ENCODE measurements around the gene ZNF524.

Gene ZNF524

DNA sequence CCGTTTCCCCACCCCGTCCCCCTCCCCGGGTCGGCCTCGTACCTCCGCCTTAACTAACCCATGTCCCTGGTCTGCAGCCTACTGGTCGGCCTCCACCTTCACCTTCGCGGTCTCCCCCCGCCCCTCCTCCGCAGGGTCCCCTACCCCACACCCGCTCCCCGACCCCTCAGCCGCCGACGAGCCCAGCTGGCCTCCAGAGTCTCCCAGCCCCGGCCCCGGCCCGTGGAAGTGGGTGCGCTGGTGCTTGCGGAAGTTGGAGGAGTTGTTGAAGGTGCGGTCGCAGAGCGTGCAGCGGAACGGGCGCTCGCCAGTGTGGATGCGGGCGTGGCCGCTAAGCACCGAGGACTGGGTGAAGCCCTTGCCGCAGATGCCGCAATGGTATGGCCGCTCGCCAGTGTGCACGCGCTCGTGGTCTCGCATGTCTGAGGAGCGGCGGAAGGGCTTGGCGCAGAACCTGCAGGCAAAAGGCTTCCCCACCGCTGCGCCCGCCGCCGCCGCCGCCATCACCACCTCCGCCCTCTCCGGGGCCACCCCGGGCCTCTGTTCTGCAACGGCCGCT, 21.7 kb downstream of the ZNF524 start:
- no peak for DNase-seq

DNA sequence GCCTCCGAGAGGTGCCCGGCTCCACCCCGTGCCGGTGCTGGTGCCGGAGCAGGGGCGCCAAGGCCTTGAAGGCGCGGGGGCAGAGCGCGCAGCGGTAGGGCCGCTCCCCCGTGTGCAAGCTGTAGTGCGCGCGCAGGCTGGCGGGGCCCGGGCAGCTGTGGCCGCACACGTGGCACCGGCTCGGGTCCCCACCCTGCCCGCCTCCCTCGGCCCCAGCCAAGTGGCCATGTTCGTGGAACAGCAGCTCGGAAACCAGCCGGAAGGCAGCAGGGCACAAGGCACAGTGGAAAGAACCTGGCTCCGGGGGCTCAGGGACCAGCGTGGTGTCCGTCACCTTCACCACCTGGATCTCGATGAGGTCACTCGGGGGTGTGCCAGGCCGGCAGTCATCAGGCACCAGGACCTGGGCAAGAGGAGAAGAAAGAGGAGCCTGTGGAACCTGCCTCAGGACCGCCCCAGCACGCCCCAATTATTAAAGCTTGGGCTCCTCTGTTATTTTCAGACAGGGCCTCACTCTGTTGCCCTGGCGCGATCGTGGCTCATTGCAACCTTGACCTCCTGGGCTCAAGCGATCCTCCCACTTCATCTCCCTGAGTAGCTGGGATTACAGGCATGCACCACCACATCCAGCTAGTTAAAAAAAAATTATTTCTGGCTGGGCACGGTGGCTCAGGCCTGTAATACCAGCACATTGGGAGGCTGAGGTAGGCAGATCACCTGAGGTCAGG, 22.3 kb downstream of the ZNF524 start:
- no peak for DNase-seq

DNA sequence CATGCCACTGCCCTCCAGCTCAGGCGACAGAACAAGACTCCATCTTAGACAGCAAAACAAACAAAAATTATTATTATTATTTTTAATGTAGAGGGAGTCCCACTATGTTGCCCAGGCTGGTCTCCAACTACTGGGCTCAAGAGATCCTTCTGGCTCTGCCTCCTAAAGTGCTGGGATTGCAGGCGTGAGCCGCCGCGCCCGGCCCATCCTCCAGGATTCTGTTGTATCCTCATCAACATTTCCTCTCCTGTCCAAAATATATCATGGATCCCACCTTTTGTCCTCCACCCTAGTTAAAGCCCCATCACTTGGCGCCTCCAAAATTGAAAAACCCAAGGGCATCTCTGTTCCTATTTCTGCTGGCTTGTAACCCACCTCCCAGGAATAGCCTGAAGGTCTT, 23.0 kb downstream of the ZNF524 start:
- DNase-seq: no peak

DNA sequence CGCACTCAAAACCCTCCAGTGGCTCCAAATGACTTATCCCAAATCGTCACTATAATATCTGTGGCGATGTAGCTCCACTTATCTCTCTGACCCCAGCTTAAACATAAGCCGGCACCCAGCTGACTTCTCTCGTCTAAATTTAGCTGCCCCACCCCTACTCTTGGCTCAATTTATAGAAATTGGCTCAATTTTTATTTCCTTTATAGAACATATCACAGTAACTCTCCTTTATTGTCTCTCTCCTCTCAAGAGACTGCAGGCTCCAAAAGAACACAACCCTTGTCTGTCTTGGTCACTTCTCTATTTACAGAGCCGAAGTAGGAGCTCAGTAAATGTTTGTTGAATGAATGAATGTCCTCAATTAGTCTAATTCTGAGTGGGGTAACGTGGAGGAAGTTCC, 23.5 kb downstream of the ZNF524 start:
- no peak for DNase-seq

DNA sequence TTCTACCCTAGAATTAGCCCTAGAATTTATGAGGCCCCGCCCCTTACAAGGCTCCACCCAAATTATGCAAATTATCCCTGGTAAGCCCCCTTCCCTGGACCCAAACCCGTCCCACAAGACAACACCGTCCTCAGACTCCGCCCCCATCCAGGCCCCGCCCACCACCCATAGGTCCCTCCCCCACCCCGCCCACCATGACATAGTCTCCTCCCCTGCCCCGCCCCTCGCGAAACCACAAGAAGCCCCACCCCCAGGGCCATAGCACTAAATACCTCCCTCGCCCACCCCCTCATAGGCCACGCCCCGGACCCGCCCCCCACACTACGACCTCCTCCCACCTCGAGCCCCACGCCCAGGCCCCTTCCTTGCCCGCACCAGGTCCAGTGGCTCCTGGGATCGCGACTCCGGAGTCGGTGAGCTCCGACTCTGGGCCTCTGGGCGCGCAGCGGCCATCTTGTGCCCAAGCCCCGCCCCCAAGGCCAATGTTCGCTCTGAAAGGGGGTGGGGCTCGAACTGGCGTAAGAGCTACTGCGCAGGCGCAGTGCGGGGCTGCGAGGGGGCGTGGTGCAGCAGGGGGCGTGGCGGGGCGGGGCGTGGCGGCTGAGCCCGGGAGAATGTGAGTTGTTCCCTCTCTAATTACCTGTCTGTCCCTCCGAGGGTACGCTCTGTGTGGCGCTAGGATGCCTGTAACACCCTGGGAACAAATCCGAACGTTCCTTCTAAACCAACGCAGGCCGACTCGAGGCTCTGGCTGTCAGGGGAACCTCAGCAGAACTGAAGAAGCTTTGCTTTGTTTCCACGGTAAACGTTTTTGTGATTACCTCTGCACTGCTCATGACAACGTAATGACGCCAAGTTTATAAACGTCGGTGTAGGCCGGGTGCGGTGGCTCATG, 24.3 kb downstream of the ZNF524 start, which contains the start of gene ZNF784:
ZNF784 (minus strand) TSS at position 458 of the 895 bp plus-strand sequence; CDS start at position 453, 5 bp downstream.
- peak in 1 of 2 experiments; percentile 43 for DNase-seq

DNA sequence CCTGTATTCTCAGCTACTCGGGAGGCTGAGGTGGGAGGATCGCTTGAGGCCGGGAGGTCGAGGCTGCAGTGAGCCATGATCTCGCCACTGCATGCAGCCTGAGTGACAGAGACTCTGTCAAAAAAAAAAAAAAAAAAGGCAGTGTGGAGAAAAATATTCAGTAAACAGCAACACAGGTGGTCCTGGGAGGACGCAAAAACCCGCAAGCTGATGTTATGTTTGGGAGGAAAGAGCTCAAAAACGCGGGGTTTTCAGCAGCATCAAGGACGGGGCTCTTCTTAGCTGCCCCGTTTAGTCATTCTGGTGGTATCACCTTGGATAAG, 24.9 kb downstream of the ZNF524 start:
- DNase-seq: no peak

DNA sequence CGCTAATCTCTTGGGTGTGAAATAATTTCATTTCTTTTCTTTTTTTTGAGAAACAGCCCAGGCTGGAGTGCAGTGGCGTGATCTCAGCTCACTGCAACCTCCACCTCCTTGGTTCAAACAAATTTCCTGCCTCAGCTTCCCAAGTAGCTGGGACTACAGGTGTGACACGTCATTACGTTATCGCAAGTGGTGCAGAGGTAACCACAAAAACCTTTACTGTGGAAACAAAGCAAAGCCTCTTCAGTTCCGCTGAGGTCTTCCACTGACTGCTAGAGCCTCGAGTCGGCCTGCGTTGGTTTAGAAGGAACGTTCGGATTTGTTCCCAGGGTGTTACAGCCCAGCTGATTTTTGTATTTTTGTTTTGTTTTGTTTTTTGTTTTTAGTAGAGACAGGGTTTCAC, 26.3 kb downstream of the ZNF524 start:
- DNase-seq: no peak

DNA sequence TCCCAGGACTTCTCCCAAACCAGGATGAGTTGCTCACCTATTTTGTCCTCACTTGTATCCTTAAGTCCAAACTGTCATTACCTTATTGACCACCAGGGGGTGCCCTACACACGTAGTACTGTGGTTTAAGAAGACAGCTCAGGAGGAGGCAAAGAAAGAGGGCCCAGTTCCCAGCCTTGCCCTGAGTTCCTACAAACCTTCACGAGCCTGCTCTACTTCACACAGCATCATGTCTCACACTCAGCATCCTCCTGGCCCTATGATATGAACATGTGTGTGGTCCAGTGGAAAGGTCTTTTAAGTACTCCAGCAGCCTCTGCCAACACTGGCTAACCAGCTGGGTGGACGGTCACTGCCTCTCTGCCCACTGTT, 32.4 kb downstream of the ZNF524 start:
- peak in 1 of 2 experiments; percentile 75 for DNase-seq

DNA sequence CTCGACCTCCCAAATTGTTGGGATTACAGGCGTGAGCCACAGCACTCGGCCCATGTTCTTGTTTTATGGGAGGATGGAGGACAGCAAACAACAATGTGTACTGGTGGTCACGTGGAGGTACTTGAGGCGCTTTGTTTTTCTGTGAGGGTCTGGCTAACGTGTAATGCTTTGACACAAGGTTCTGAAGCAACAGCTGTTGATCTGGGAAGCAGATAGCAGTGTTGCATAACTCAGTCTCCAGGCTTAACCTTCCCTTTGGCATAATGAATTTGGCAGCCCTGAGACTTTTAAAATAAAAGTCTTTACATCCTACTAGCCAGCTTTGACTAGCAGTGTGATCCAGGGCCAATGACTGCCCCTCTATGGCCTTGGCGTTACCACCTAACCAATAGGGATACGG, 33.8 kb downstream of the ZNF524 start:
- no peak for DNase-seq

DNA sequence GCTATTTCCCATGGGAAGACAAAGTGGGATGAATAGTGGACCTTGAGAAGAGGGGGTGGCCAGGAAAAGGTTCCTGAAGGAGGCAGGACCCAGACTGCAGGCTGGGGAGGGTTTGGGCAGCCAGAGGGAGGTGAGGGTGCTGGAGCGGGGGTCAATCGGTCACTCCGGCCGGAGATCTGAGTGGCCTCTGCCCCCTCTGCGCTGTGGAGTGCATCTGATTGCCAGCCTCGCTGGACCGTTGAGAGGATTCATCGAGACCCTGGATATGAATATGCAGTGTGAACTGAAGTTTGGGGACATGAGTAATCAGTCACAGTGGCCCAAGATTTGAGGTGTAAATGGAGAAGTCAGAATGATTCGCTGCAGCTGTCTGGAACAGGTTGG, 35.2 kb downstream of the ZNF524 start:
- DNase-seq: no peak

DNA sequence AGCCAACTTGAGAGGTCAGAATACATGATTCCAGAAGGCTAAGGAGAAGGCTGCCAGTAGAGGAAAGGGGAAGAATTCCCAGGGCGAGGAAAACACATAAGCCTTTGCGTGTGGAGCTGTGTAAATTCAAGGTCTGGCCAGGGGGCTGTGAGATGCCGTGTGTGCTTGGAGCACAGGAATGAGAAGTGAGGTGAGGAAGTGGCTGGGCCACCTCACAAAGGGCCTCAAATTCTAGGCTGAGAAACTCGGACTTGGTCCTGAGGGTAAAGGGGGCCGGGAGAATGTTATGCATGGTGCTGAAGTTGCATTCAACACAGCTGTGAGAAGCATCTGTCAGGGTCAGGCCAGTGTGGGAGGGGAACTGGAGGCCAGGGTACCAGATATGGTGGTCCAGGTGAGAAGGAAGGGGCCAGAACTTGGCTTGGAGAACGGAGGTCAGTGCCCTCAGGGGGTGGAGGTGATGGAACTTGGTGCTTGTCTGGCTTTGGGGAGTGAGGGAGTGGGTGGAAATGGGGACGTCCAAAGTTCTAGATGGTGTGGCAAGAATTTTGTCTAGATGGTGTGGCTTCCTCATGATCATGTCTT, 35.9 kb downstream of the ZNF524 start:
- DNase-seq: no peak

DNA sequence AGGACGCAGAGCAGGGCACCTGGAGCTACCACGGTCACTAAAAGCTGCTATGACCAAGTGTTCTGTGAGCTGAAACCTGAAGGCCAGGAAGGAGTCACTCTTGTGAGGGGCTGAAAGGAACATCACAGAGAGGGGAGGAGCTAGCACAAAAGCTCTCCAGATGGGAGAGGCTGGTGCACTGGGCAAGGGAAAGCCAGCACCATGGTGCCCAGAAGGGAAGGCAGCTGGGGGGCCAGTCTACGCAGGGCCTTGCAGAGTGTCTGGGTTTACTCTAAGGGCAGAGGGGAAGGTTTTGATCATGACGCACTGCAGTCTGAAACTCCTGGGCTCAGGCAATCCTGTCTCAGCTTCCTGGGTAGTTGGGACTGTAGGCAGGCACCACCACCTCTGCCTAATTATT, 36.6 kb downstream of the ZNF524 start:
- no peak for DNase-seq

DNA sequence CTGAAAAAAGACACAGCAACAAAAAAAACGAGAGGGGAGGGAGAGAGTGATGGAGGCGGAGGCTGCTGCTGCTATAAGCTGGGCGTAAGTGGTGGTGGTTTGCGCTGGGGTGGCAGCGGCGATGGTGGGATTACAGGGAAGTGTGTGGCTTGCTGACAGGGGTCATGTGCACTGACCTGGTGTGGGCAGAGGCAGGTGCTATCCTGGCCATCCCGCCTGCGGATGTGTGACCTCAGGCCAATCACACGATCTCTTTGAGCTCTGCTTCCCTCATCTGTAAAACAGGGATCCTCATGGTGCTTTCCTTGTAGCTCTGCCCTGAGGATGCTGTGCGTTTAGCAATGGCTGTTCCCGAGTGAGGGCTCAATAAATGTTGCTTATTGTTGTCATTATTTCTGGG, 37.4 kb downstream of the ZNF524 start:
- no peak for DNase-seq

DNA sequence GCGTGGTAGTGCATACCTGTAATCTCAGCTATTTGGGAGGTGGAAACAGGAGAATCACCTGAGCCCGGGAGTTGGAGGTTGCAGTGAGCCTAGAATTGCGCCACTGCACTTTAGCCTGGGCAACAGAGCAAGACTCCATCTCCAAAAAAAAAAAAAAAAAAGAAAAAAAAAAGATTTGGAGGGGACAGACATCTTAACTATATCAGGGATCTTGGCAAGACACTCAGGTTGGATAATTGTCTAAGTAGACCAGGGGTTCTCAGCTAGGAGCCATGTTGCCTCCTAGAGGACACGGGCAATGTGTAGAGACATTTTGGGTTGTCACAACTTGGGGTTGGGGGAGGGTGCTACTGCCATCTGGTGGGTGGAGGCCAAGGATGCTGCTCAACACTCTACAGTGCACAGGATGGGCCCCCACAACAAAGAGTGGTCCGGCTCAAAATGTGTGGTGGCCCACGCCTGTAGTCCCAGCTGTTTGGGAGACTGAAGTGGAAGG, 38.8 kb downstream of the ZNF524 start:
- no peak for DNase-seq

DNA sequence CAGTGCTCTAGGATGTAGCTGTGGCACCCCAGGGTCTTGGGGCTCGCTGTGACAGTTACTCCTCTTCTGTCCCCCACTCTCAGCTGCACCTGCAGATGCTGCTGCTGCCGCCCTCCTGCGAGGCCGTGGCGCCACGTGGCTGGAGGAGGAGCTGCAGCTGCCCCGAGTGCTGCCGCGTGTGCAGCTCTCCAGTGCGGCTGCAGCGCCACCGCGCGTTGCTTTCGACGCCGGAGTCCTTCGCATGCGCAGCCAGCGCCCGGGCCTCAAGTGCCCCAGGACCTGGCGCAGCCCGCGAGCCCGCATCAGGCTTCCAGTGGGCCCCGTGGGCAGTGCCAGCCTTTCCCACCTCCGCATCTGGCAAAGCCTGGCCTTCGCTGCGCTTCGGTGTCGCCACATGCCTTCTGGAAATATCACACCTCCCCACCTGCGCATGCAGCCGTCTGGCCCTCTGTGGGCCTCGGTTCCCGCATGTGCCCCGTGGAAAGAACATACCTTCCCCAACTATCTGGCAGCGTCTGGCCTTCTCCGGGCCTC, 40.0 kb downstream of the ZNF524 start:
- DNase-seq: no peak

DNA sequence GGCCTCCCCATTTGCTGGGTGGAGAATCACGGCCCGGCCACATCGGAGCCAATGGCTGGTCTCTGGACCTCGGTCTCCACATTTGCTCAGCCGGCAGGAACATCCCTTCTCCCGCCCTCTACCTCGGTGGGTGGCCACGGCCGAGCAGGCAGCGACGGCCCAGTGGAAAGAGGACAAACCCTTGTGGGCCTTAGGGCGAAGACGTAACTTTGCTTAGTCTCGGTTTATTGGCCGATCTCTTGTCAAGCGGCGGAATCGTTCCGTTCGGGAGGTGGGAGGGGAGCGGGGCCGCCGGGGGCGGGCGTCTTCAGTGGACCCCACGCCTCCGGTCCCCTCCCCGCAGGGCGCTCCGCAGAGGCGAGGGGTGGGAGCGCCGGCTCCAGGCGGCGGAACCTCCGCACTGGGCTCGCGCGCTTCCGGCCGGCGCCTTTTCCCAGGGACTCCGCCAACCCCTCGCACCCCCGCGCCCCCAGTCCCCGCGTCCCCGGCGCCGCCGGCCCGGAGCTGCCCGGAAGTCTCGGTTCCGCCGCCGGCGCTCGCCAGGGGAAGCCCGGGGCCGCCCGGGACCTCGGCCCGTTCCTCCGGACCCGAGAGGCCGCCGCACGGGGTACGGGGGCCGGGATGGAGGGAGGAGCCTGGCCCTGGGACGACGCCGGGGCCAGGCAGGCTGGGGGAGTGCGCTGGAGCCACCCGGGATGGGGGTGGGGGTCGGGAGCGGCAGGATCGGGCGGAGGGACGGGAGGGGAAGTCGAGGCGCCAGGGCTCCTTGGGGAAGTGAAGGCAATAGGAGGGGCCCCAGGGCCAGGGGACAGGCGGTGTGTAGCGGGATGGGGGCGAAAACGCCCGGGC, 40.7 kb downstream of the ZNF524 start, which contains the start of gene ZNF580:
ZNF580 (plus strand) TSS at position 426 of the 849 bp plus-strand sequence. CDS start 1,507 bp downstream, outside the sequence.
- no peak for DNase-seq

DNA sequence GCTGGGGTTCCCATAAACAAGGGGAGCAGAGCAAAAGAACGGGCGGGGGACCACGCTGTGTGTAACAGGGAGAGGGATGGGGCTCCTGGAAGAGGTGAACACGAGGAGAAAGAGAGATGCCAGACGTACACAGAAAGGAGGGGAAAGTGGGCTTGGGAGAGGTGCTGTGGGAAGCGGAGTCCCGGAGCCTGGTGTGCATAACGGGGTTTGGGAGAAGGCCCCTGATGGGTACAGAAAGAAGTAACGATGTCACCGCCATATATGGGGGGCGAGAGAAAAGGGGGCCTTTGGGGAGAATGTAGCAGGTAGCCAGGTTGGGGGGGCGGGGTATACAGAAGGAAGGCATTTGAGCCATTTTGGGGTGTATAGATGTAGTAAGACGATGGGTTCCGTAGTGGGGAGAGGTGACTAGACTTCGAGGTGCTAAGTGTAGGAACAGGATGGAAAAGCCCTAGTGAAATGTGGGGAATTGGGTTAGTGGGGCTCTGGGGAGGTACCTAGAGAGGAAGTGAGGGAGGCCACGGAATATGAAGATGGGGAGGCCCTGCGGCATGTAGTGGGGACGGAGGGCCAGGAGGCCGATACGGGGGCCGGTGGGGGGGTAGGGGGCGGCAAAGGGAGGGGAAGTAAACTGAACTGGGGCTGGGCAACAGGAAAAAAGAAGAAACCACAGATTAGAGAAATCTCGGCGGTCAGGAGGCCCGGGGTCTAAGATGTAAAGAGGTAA, 41.5 kb downstream of the ZNF524 start:
- no peak for DNase-seq

DNA sequence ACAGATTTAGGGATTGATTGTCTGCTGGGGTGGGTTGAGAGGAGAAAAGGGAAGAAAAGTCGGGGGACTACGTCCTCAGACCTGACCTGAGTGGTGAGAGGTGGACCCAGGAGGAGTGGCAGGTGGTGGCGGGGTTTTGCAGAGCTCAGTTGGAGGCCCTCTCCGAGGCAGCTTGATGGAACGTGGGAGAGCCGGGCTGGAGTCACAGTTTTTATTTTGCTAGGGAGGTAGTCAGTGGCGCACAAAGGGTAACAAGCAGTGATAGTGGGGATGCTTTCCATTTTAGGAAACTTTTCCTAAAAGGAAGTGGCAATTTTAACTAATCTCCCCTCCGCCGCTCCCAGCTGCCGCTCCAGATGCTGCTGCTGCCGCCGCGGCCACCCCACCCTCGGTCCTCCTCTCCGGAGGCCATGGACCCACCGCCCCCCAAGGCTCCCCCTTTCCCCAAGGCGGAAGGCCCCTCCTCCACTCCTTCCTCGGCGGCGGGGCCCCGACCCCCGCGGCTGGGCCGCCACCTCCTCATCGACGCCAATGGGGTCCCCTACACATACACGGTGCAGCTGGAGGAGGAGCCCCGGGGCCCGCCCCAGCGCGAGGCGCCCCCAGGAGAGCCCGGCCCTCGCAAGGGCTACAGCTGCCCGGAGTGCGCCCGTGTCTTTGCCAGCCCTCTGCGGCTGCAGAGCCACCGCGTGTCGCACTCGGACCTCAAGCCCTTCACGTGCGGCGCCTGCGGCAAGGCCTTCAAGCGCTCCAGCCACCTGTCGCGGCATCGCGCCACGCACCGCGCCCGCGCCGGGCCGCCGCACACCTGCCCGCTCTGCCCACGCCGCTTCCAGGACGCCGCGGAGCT, 42.3 kb downstream of the ZNF524 start:
- no peak for DNase-seq

DNA sequence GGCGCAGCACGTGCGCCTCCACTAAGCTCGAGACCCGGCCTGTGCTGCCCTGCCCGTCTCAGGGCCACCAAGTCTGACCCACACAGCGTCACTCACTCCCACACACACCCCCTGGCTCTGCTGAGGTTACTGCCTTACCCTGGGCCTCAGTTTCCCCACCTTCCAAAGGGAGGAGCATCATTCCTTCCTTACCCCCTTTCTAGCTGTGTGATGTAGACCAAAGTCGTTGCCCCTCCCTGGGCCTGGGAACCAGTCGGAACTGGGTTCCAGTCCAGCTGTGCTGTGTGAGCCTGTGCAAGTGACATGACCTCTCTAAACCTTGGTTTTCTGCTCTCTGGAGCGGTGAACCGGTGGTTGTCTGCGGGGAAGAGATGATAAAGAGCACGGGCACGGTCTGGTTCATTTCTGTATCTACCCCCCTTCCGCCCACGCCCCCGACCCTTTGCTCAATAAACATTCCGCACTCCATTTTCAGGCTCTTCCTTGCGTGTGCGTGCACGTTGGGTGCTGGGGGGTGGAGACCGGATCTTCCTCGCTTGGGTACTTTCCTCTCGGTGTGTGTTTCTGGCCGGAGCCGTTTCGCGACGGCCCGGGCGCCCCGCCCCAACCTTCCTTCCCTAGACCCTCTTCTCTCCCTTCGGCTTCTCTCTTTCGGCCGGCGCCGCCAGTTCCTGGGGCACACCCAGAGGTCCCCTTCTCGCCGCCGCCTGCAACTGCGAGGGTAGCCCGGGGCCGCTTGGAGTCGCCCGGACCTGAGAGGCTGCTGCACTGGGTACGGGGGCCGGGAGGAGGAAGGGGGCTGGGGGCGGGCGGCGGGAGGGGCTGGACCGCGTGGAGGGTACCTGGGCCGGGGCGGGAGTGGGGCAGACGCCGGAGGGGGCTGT, 43.2 kb downstream of the ZNF524 start, which contains the start of gene ZNF581:
ZNF581 (plus strand) TSS at position 647 of the 884 bp plus-strand sequence. CDS start 923 bp downstream, outside the sequence.
- peak in 1 of 2 experiments; percentile 2 for DNase-seq
